Thoracic aorta (tissue), 2 donors: ENCODE measurements around the gene TSC1. TPM values are rescaled to one million over a fixed set of nuclear protein-coding genes. Genes with fewer than 3 reads are reported as not detected.

Experiments used
- ATAC-seq: fragments of 150-250 bp; one replicate; pipeline ENCODE4 v1.8.0; 2017; ENCODE audit warnings: low read depth; ENCODE audit not compliant: insufficient number of reproducible peaks, low FRiP score
- DNase-seq: peaks from one replicate; pipeline ENCODE4 v3.0.0-alpha.2; 2020; ENCODE audit warnings: low spot score
- H3K27ac ChIP-seq, 2 donors: fragments of 200-600 bp; sonication (generic); 1 replicate in 1 of 2; 2 replicates in 1 of 2; pipeline ENCODE4 v1.5.1; 2016; ENCODE audit warnings: mild to moderate bottlenecking in 2 of 2, moderate library complexity in 2 of 2
- H3K27me3 ChIP-seq: fragments of 200-600 bp; sonication (generic); replicated peaks from 2 replicates; pipeline ENCODE4 v1.6.0; 2016; ENCODE audit warnings: mild to moderate bottlenecking; ENCODE audit not compliant: insufficient read depth
- H3K36me3 ChIP-seq: fragments of 200-600 bp; sonication (generic); one replicate; pipeline ENCODE4 v1.5.1; 2016
- H3K4me1 ChIP-seq, 2 donors: fragments of 200-600 bp; sonication (generic); 1 replicate in 1 of 2; 2 replicates in 1 of 2; pipeline versions ENCODE4 v1.5.1 to v1.6.0; 2016; ENCODE audit warnings: low read depth in 2 of 2, mild to moderate bottlenecking in 1 of 2; ENCODE audit not compliant: control insufficient read depth in 1 of 2
- H3K4me3 ChIP-seq: fragments of 200-600 bp; sonication (generic); 2 replicates; pipeline ENCODE4 v1.5.1; 2016; ENCODE audit warnings: mild to moderate bottlenecking
- H3K9me3 ChIP-seq: fragments of 200-600 bp; sonication (generic); 2 replicates; pipeline ENCODE4 v1.5.1; 2016
- total RNA-seq, 2 donors: library from RNA; depleted of rRNA; stranded (reverse); fragments of >200 nt; gene quantifications; one replicate each; pipeline versions ENCODE4 v1.1.0 to v1.2.3, GENCODE V29; 2016
- TF ChIP-seq, protein P1 (sequence below): fragments of 200-600 bp; sonication (generic); IDR thresholded peaks from one replicate; pipeline ENCODE4 v1.5.1; 2019; ENCODE audit warnings: antibody characterized with exemption

The TSC1 gene
- total RNA-seq, 2 donors from 2014 or later: 36.1 to 65.4 TPM

DNA sequence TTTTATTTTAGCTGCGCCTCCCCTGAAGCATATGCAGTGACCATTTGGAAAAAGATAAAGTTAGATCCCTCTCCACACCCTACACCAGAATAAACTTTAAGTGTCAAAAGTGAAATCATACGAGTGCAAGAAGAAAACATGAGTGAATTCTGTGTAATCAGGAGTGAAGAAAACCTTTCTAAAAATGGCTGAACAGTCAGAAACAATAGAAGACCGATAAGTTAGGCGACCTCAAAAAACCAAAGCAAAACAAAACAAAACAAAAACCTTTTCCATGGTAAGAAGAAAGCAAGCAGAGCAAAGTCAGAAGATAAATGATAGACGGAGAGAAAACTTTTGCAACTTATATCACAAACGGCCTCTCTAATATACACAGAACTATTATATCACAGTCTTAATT lies 16.6 kb upstream of the TSC1 start:
- DNase-seq (no peak), ATAC-seq (no peak)
- H3K9me3 ChIP-seq: no peaks in the 10 kb centered on the region
- no peak overlapping the region for H3K4me3 ChIP-seq
- TF ChIP-seq, protein P1, sequence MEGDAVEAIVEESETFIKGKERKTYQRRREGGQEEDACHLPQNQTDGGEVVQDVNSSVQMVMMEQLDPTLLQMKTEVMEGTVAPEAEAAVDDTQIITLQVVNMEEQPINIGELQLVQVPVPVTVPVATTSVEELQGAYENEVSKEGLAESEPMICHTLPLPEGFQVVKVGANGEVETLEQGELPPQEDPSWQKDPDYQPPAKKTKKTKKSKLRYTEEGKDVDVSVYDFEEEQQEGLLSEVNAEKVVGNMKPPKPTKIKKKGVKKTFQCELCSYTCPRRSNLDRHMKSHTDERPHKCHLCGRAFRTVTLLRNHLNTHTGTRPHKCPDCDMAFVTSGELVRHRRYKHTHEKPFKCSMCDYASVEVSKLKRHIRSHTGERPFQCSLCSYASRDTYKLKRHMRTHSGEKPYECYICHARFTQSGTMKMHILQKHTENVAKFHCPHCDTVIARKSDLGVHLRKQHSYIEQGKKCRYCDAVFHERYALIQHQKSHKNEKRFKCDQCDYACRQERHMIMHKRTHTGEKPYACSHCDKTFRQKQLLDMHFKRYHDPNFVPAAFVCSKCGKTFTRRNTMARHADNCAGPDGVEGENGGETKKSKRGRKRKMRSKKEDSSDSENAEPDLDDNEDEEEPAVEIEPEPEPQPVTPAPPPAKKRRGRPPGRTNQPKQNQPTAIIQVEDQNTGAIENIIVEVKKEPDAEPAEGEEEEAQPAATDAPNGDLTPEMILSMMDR: no peak
- H3K27ac ChIP-seq: no peak overlapping the region
- H3K4me1 ChIP-seq: no peaks in the 10 kb centered on the region
- H3K27me3 ChIP-seq: no peaks in the 10 kb centered on the region
- H3K36me3 ChIP-seq: no peaks in the 10 kb centered on the region

DNA sequence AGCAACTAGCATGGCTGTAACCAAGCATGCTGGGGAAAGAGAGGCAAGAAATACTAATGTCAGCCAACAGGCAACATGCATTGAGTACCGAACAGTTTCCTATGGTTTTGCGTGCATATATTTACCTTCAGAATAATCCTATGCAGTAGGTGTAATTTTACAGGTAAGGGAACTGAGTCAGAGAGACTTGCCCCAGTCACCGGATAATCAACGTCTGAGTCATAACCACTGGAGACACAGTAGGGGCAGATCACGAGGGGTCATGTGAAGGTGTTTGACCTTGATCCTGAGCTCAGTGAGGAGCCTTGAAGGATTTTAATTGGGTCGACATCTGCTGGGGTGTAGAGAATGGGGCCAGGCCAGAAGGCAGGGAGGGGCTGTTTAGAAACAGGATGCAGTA lies 13.4 kb upstream of the TSC1 start:
- Histone ChIP-seq H3K4me3 (no peak overlapping the region), H3K4me1 (no peaks in the 10 kb centered on the region), H3K36me3 (no peaks in the 10 kb centered on the region), H3K27ac (no peak overlapping the region), H3K9me3 (peaks cover 12% of the 10 kb centered on the region), H3K27me3 (no peaks in the 10 kb centered on the region)
- TF ChIP-seq, protein P1: no peak
- ATAC-seq (no peak), DNase-seq (no peak)

DNA sequence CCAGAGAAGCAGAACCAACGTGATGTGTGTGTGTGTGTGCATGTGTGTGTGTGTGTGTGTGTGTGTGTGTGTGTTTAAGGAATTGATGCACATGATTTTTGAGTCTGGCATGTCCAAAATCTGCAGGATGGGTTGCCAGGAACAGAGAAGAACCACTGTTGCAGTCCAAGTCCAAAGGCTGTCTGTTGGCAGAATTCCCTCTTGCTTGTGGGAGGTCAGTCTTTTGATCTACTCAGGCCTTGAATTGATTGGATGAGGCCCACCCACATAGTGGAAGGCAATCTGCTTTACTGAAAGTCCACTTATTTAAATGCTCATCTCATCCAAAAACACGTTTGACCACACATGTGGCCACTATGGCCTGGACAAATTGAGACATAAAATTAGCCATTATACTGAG lies 11.4 kb upstream of the TSC1 start:
- TF ChIP-seq, protein P1: no peak
- Histone ChIP-seq H3K9me3 (peaks cover 12% of the 10 kb centered on the region), H3K4me1 (no peaks in the 10 kb centered on the region), H3K27me3 (no peaks in the 10 kb centered on the region), H3K4me3 (no peak overlapping the region), H3K36me3 (no peaks in the 10 kb centered on the region), H3K27ac (no peak overlapping the region)
- ATAC-seq (no peak), DNase-seq (no peak)

DNA sequence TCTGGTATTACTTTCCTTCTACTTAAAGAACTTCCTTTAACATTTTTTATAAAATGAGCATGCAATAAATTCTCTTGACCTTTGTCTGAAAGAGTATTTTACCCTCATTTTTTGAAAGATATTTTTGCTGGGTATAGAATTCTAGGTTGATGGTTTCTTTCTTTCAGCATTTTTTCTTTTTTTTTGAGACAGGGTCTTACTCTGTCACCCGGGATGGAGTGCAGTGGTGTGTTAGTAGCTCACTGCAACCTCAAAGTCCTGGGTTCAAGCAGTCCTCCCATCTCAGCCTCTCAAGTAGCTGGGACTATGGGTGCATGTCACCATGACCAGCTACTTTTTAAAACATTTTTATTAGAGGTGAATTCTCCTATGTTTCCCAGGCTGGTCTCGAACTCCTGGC lies 10.7 kb upstream of the TSC1 start:
- DNase-seq: no peak

DNA sequence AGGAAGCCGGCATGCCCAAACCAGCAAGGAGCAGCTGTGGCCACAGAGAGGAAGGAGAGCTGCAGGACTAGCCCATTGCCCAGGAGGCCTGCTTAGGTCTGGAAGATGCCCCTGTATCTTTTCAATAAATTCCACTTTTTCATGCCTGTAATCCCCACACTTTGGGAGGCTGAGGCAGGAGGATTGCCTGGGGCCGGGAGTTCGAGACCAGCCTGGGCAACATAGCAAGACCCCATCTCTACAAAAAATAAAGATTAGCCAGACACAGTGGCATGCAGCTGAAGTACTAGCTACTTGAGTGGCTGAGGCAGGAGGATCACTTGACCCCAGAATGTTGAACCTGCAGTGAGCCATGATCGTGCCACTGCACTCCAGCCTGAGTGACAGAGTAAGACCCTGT lies 5.3 kb upstream of the TSC1 start:
- no peaks in the 10 kb centered on the region for H3K36me3 ChIP-seq
- no peak overlapping the region for H3K4me3 ChIP-seq
- no peak overlapping the region for H3K27ac ChIP-seq
- TF ChIP-seq, protein P1: no peak
- no peak for ATAC-seq
- H3K4me1 ChIP-seq: no peaks in the 10 kb centered on the region
- DNase-seq: no peak
- H3K27me3 ChIP-seq: no peaks in the 10 kb centered on the region
- peaks cover 5% of the 10 kb centered on the region for H3K9me3 ChIP-seq

More for the DNA sequence above, 10.7 kb upstream of the TSC1 start:
- ATAC-seq: no peak
- Histone ChIP-seq H3K4me1 (no peaks in the 10 kb centered on the region), H3K9me3 (peaks cover 12% of the 10 kb centered on the region), H3K27me3 (no peaks in the 10 kb centered on the region), H3K36me3 (no peaks in the 10 kb centered on the region), H3K27ac (no peak overlapping the region), H3K4me3 (no peak overlapping the region)
- TF ChIP-seq, protein P1: no peak
